ENCODE data around the gene ITGB7. TPM values are rescaled to one million over a fixed set of nuclear protein-coding genes. Genes with fewer than 3 reads are reported as not detected.

The ITGB7 gene
- total RNA-seq, 1 experiment from 2014 or later, result 0.90 TPM

GRCh38 chr12:53234271-53234914 is 27.3 kb upstream of the ITGB7 start (continued):
- TF ChIP-seq ATF6 (CRISPR knock-in tag; IDR thresholded peaks at IDR 0.05) (no peak), ATF3 (CRISPR knock-in tag; conservative IDR thresholded peaks at IDR 0.05) (no peak)

GRCh38 chr12:53233671-53234121 is 26.6 kb upstream of the ITGB7 start:
- no peaks in the 10 kb centered on the region for H3K36me3 Mint-ChIP-seq
- POLR2A ChIA-PET, result interaction anchor here (1.2 to 1.8 kb wide), 4 partner anchors 13 to 19 kb away, joined by 4 to 7 read pairs (median 4); no protein-coding TSS in a partner anchor
- ATAC-seq, result peak; percentile 11; the same call in 1 of the 2 replicates
- peak overlapping the region; percentile 86 for H3K27ac Mint-ChIP-seq
- no peaks in the 10 kb centered on the region for H3K9me3 Mint-ChIP-seq
- H3K4me1 Mint-ChIP-seq, result peaks cover 66% of the 10 kb centered on the region
- peak overlapping the region; percentile 82 for H3K4me3 Mint-ChIP-seq
- DNase-seq (ENCODE audit: low spot score), result peak; percentile 46
- CTCF ChIA-PET, result interaction anchor here (0.9 to 10.2 kb wide), 18 partner anchors 9 to 168 kb away, joined by 3 to 82 read pairs (median 6); partner anchors contain the start of genes AAAS, ESPL1 and PFDN5
- H3K27me3 Mint-ChIP-seq (ENCODE audit: low read depth), result peaks cover 5% of the 10 kb centered on the region; the same call in 1 of the 2 replicates
- no peak for TF ChIP-seq CBFB (CRISPR knock-in tag; IDR thresholded peaks at IDR 0.05; ENCODE audit: low read depth)

- ChIA-PET CTCF (interaction anchor here (1.4 to 10.2 kb wide), 9 partner anchors 9 to 89 kb away, joined by 4 to 82 read pairs (median 18); partner anchors contain the start of genes AAAS, ESPL1 and PFDN5), POLR2A (interaction anchor here (1.6 kb wide), 1 partner anchor 18 kb away, joined by 4 read pairs; no protein-coding TSS in a partner anchor)
- Mint-ChIP-seq H3K9me3 (no peaks in the 10 kb centered on the region), H3K27me3 (ENCODE audit: low read depth) (peaks cover 5% of the 10 kb centered on the region; the same call in 1 of the 2 replicates), H3K27ac (peak overlapping the region; percentile 88), H3K36me3 (no peaks in the 10 kb centered on the region; the same call in 1 of the 2 replicates), H3K4me3 (peak overlapping the region; percentile 82), H3K4me1 (peaks cover 71% of the 10 kb centered on the region)
- TF ChIP-seq USF2 (CRISPR knock-in tag; IDR thresholded peaks at IDR 0.05) (no peak), SP1 (CRISPR knock-in tag; conservative IDR thresholded peaks at IDR 0.05) (peak; percentile 52; the same call in 1 of the 2 replicates)
- ATAC-seq (peak; percentile 52), DNase-seq (ENCODE audit: low spot score) (peak; percentile 52)
Observed at GRCh38 chr12:53232646-53233461, 25.8 kb upstream of the ITGB7 start.

- H3K4me3 Mint-ChIP-seq, result peak within 1 kb of the TSS; percentile 82
- DNase-seq (ENCODE audit: low spot score) (peak; percentile 57), ATAC-seq (peak; percentile 43)
- H3K27me3 Mint-ChIP-seq (ENCODE audit: low read depth), result peaks cover 5% of the 10 kb centered on the region; the same call in 1 of the 2 replicates
- no peaks in the 10 kb centered on the region for H3K9me3 Mint-ChIP-seq
- CTCF ChIA-PET, result interaction anchor here (0.6 to 10.2 kb wide), 7 partner anchors 9 to 189 kb away, joined by 3 to 82 read pairs (median 3); partner anchors contain the start of genes AAAS and ESPL1
- peak within 1 kb of the TSS; percentile 88 for H3K27ac Mint-ChIP-seq
- H3K4me1 Mint-ChIP-seq, result peaks cover 77% of the 10 kb centered on the region
- peaks cover 1% of the 10 kb centered on the region for H3K36me3 Mint-ChIP-seq
- POLR2A ChIA-PET, result interaction anchor here (1.2 kb wide), 1 partner anchor 12 kb away, joined by 6 read pairs; no protein-coding TSS in a partner anchor
- no peak for TF ChIP-seq ARID4B (CRISPR knock-in tag; IDR thresholded peaks at IDR 0.05; ENCODE audit: borderline replicate concordance)
- TF ChIP-seq ETV6 (CRISPR knock-in tag; IDR thresholded peaks at IDR 0.05), result peak; percentile 27; the same call in 1 of the 2 replicates
- peak; percentile 79 for TF ChIP-seq USF2 (CRISPR knock-in tag; IDR thresholded peaks at IDR 0.05)
- no peak for TF ChIP-seq ZNF423 (CRISPR knock-in tag; IDR thresholded peaks at IDR 0.05)
- TF ChIP-seq ATF6 (CRISPR knock-in tag; IDR thresholded peaks at IDR 0.05), result no peak
- TF ChIP-seq ZNF263 (CRISPR knock-in tag; IDR thresholded peaks at IDR 0.05; ENCODE audit: low read depth), result no peak
- no peak for TF ChIP-seq NR2C2 (CRISPR knock-in tag; IDR thresholded peaks at IDR 0.05)
- TF ChIP-seq MYBL2 (CRISPR knock-in tag; IDR thresholded peaks at IDR 0.05), result no peak
- TF ChIP-seq ZNF317 (CRISPR knock-in tag; IDR thresholded peaks at IDR 0.05; ENCODE audit: borderline replicate concordance, low read depth), result no peak
Observed at GRCh38 chr12:53231921-53232645, 25.0 kb upstream of the ITGB7 start, which contains the start of gene RARG. Gene RARG (minus strand): TSS chr12:53232209. CDS start chr12:53227545, 4,664 bp downstream.

Data from WTC11 (cell line).